PFSK-1 (cell line): ENCODE data around the gene OPN1MW3. TPM values are rescaled to one million over a fixed set of nuclear protein-coding genes. Genes with fewer than 3 reads are reported as not detected.
"Not testable (repeated sequence)": the region's sequence is repeated elsewhere in the genome, so short reads cannot be mapped to it uniquely, and the experiment has no call there.

Source experiments
- FOXP2 ChIP-seq: optimal IDR thresholded peaks from 2 replicates; pipeline ENCODE3; 2011; ENCODE audit warnings: borderline replicate concordance, control low read depth, inconsistent platforms; ENCODE audit not compliant: insufficient read depth; ENCODE audit errors: extremely low read length, extremely low read depth
- POLR2AphosphoS5 ChIP-seq: IDR thresholded peaks from 2 replicates; pipeline ENCODE4 v1.6.1; 2012; ENCODE audit warnings: low read depth, mild to moderate bottlenecking, control low read depth, low read length, moderate library complexity
- REST ChIP-seq, 2 experiments: IDR thresholded peaks; 2 replicates each; pipeline versions ENCODE4 v1.6.1 to v1.8.0; 2011 to 2012; ENCODE audit warnings: low read depth in 2 of 2, low read length in 2 of 2, control low read depth in 1 of 2, inconsistent platforms in 1 of 2, mild to moderate bottlenecking in 1 of 2, moderate library complexity in 1 of 2; ENCODE audit not compliant: insufficient read depth in 1 of 2
- SIN3A ChIP-seq: IDR thresholded peaks from 2 replicates; pipeline ENCODE4 v1.6.1; 2012; ENCODE audit warnings: mild to moderate bottlenecking, low read length, moderate library complexity, borderline replicate concordance; ENCODE audit not compliant: insufficient read depth
- TAF1 ChIP-seq: IDR thresholded peaks from 2 replicates; pipeline ENCODE4 v1.6.1; 2012; ENCODE audit warnings: low read length, control low read depth, borderline replicate concordance; ENCODE audit not compliant: insufficient read depth
- polyA plus RNA-seq: library from polyadenylated mRNA; unstranded; fragments of >200 nt; gene quantifications from one replicate; pipeline ENCODE4 v1.2.1, GENCODE V29; 2012; ENCODE audit warnings: low read depth, missing spikeins; ENCODE audit not compliant: insufficient read length

OPN1MW3 gene
- not detected for polyA plus RNA-seq

DNA sequence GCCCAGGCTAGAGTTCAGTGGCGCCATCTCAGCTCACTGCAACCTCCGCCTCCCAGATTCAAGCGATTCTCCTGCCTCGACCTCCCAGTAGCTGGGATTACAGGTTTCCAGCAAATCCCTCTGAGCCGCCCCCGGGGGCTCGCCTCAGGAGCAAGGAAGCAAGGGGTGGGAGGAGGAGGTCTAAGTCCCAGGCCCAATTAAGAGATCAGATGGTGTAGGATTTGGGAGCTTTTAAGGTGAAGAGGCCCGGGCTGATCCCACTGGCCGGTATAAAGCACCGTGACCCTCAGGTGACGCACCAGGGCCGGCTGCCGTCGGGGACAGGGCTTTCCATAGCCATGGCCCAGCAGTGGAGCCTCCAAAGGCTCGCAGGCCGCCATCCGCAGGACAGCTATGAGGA lies at the start of gene OPN1MW3:
Gene OPN1MW3 (plus strand): TSS at position 301 of the 400 bp plus-strand sequence. CDS start 38 bp downstream, at position 339.
- not testable (repeated sequence) for TF ChIP-seq REST (IDR thresholded peaks at IDR 0.05; ENCODE audit: insufficient read depth in 1 of 2, low read depth in 2 of 2, low read length in 2 of 2); TAF1; SIN3A

DNA sequence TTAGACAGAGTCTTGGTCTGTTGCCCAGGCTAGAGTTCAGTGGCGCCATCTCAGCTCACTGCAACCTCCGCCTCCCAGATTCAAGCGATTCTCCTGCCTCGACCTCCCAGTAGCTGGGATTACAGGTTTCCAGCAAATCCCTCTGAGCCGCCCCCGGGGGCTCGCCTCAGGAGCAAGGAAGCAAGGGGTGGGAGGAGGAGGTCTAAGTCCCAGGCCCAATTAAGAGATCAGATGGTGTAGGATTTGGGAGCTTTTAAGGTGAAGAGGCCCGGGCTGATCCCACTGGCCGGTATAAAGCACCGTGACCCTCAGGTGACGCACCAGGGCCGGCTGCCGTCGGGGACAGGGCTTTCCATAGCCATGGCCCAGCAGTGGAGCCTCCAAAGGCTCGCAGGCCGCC lies 37.9 kb upstream of the OPN1MW3 start, which contains the start of gene OPN1MW2:
Gene OPN1MW2 (plus strand): TSS at position 301 of the 400 bp plus-strand sequence. CDS start 60 bp downstream, at position 361.
- TF ChIP-seq REST (IDR thresholded peaks at IDR 0.05; ENCODE audit: insufficient read depth in 1 of 2, low read depth in 2 of 2, low read length in 2 of 2); TAF1; FOXP2: not testable (repeated sequence)

GRCh38 chrX:154294791-154295574 lies 37.6 kb downstream of the OPN1MW3 start, which contains the start of gene TEX28:
TSS of gene TEX28 (minus strand) at chrX:154295124. CDS start at chrX:154292117, 3,007 bp downstream.
- TF ChIP-seq TAF1 (no peak), FOXP2 (no peak), REST (IDR thresholded peaks at IDR 0.05; ENCODE audit: insufficient read depth in 1 of 2, low read depth in 2 of 2, low read length in 2 of 2) (no peak), SIN3A (no peak), POLR2AphosphoS5 (no peak)

DNA sequence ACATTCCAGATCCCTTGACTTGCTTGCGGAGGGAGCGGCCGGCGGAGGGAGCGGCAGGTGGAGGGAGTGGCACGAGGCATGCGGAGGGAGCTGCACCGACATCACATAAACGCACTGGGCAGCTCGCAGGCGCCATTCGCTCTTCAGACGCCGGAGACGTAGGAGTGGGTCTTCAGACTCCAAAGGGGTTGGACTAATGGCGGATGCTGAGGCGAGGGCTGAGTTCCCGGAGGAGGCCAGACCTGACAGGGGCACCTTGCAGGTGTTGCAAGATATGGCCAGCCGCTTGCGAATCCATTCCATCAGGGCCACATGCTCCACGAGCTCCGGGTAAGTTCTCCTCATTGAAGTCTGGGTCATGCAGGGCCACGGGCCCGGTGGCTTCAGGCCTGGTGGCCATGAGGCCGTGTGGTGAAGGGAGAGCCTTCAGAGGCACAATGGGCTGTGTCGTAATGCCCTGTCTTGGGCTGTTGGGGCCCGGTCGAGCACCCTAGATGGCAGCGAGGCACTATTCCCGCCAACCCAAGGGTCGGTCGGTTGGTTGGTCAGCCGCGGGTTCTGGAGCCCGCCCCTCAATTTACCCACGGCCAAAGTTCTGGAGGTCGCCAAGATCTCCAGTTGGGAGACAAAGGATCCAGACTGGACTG lies 38.4 kb downstream of the OPN1MW3 start, which contains the start of gene TKTL1:
Gene TKTL1 (plus strand): TSS at position 132 of the 647 bp plus-strand sequence. CDS start 65 bp downstream, at position 197.
- TF ChIP-seq POLR2AphosphoS5 (no peak), SIN3A (no peak), FOXP2 (no peak), TAF1 (no peak), REST (IDR thresholded peaks at IDR 0.05; ENCODE audit: insufficient read depth in 1 of 2, low read depth in 2 of 2, low read length in 2 of 2) (no peak)
